PC-9 (cell line): Measurements from ENCODE around the gene CSN3. TPM values are rescaled to one million over a fixed set of nuclear protein-coding genes. Genes with fewer than 3 reads are reported as not detected.

ENCODE experiments used
- BruUV-seq: library from RNA; stranded (reverse); fragments of 400-500 nt; replicated peaks from 2 replicates; lab custom pipeline; 2021; lab: Mats Ljungman, UMichigan
- CTCF ChIA-PET: fragments of 300-600 bp; sonication (Branson Sonifier 250); formaldehyde crosslinking; loops from one replicate; lab custom pipeline; 2022; ENCODE audit warnings: antibody characterized with exemption; lab: Charles Lee
- POLR2A ChIA-PET: fragments of 300-600 bp; sonication (Branson Sonifier 250); formaldehyde crosslinking; loops from one replicate; lab custom pipeline; 2022; ENCODE audit warnings: antibody characterized with exemption; ENCODE audit not compliant: unreplicated experiment; lab: Charles Lee
- DNase-seq, 2 experiments: peaks; one replicate each; pipeline versions ENCODE4 v3.0.0 to v3.0.0-alpha.2; 2015 to 2022; ENCODE audit warnings: mixed read lengths in 1 of 2
- H2AFZ ChIP-seq: fragments of 200-600 bp; sonication (generic); 2 replicates; pipeline ENCODE4 v1.8.1; 2017; ENCODE audit warnings: antibody characterized with exemption
- H3F3A ChIP-seq: fragments of 200-600 bp; sonication (generic); 2 replicates; pipeline ENCODE4 v1.8.1; 2017; ENCODE audit warnings: antibody characterized with exemption, mild to moderate bottlenecking, low read depth; ENCODE audit not compliant: insufficient read depth
- H3K27ac ChIP-seq: fragments of 200-600 bp; sonication (generic); 2 replicates; pipeline ENCODE4 v1.6.1; 2016; ENCODE audit warnings: mixed run types
- H3K27me3 ChIP-seq: fragments of 200-600 bp; sonication (generic); 2 replicates; pipeline ENCODE4 v1.6.1; 2016; ENCODE audit warnings: low read depth, mixed run types; ENCODE audit not compliant: insufficient read depth
- H3K36me3 ChIP-seq: fragments of 200-600 bp; sonication (generic); 2 replicates; pipeline ENCODE4 v1.6.1; 2016; ENCODE audit warnings: low read depth, mixed run types
- H3K4me1 ChIP-seq: fragments of 200-600 bp; sonication (generic); replicated peaks from 2 replicates; pipeline ENCODE4 v1.6.1; 2016; ENCODE audit warnings: mixed run types; ENCODE audit not compliant: insufficient read depth
- H3K4me2 ChIP-seq: fragments of 200-600 bp; sonication (generic); 2 replicates; pipeline ENCODE4 v1.6.1; 2017; ENCODE audit warnings: mixed run types
- H3K4me3 ChIP-seq: fragments of 200-600 bp; sonication (generic); 2 replicates; pipeline ENCODE4 v1.6.1; 2016; ENCODE audit warnings: mixed run types
- H3K79me2 ChIP-seq: fragments of 200-600 bp; sonication (generic); 2 replicates; pipeline ENCODE4 v1.6.1; 2017; ENCODE audit warnings: low read depth, mixed run types
- H3K9me2 ChIP-seq: fragments of 200-600 bp; sonication (generic); 2 replicates; pipeline ENCODE4 v1.8.1; 2017; ENCODE audit warnings: mild to moderate bottlenecking; ENCODE audit not compliant: insufficient read depth
- H3K9me3 ChIP-seq: fragments of 200-600 bp; sonication (generic); 2 replicates; pipeline ENCODE4 v1.8.1; 2016; ENCODE audit warnings: low read depth; ENCODE audit not compliant: insufficient read depth
- H4K20me1 ChIP-seq: fragments of 200-600 bp; sonication (generic); 2 replicates; pipeline ENCODE4 v1.8.1; 2017; ENCODE audit not compliant: insufficient read depth
- CTCF ChIP-seq: fragments of 200-600 bp; sonication (generic); conservative IDR thresholded peaks from 2 replicates; pipeline ENCODE4 v1.6.1; 2017; ENCODE audit warnings: mixed run types, antibody characterized with exemption, mild to moderate bottlenecking, moderate library complexity
- EZH2 ChIP-seq: fragments of 200-600 bp; sonication (generic); IDR thresholded peaks from 2 replicates; pipeline ENCODE4 v1.8.0; 2017; ENCODE audit warnings: antibody characterized with exemption, low read depth
- intact Hi-C: fragments of 100-400 bp; cut with micrococcal nuclease; formaldehyde crosslinking; loops from one replicate; pipeline ENCODE4 v1.10.0; 2022; ENCODE audit not compliant: unreplicated experiment
- total RNA-seq: library from RNA; stranded (reverse); gene quantifications from 2 replicates; pipeline ENCODE4 v1.2.3, GENCODE V29; 2021

Gene CSN3
- total RNA-seq, 1 experiment from 2014 or later = not detected

- DNase-seq = no peak
- ChIA-PET POLR2A (no interaction called here), CTCF (no interaction called here)
- H3K4me2 ChIP-seq = no peak overlapping the region
- no peak overlapping the region for H3K27ac ChIP-seq
- no peaks in the 10 kb centered on the region for H4K20me1 ChIP-seq
- H2AFZ ChIP-seq = no peak overlapping the region
- no peaks in the 10 kb centered on the region for H3K9me3 ChIP-seq
- intact Hi-C loops = no loop called here
- H3K27me3 ChIP-seq = no peaks in the 10 kb centered on the region
- H3K79me2 ChIP-seq = no peaks in the 10 kb centered on the region
- no peaks in the 10 kb centered on the region for H3K9me2 ChIP-seq
- no peak overlapping the region for H3K4me3 ChIP-seq
- no peaks in the 10 kb centered on the region for H3F3A ChIP-seq
- TF ChIP-seq CTCF (no peak), EZH2 (no peak)
- no TSS peak for BruUV-seq
- H3K36me3 ChIP-seq = no peaks in the 10 kb centered on the region
- no peaks in the 10 kb centered on the region for H3K4me1 ChIP-seq
Measured at GRCh38 chr4:70288651-70289050, 46.3 kb downstream of the CSN3 start.

- no peak overlapping the region for H2AFZ ChIP-seq
- no peaks in the 10 kb centered on the region for H3K4me1 ChIP-seq
- no peak overlapping the region for H3K4me2 ChIP-seq
- H3K27ac ChIP-seq = no peak overlapping the region
- H3F3A ChIP-seq = no peaks in the 10 kb centered on the region
- no peak overlapping the region for H3K4me3 ChIP-seq
- intact Hi-C loops = no loop called here
- POLR2A ChIA-PET = no interaction called here
- H4K20me1 ChIP-seq = no peaks in the 10 kb centered on the region
- no peaks in the 10 kb centered on the region for H3K9me3 ChIP-seq
- H3K36me3 ChIP-seq = no peaks in the 10 kb centered on the region
- TF ChIP-seq EZH2 (no peak), CTCF (no peak)
- H3K79me2 ChIP-seq = no peaks in the 10 kb centered on the region
- CTCF ChIA-PET = no interaction called here
- no peaks in the 10 kb centered on the region for H3K27me3 ChIP-seq
- H3K9me2 ChIP-seq = no peaks in the 10 kb centered on the region
- BruUV-seq = no TSS peak
- no peak for DNase-seq
Measured at GRCh38 chr4:70291341-70291740, 48.9 kb downstream of the CSN3 start.

- Histone ChIP-seq H3K4me2 (no peak overlapping the region), H4K20me1 (no peaks in the 10 kb centered on the region), H3K27me3 (no peaks in the 10 kb centered on the region), H3K36me3 (no peaks in the 10 kb centered on the region), H3K9me2 (no peaks in the 10 kb centered on the region), H3K4me3 (no peak overlapping the region), H3F3A (no peaks in the 10 kb centered on the region), H2AFZ (no peak overlapping the region), H3K27ac (no peak overlapping the region), H3K4me1 (no peaks in the 10 kb centered on the region), H3K9me3 (no peaks in the 10 kb centered on the region), H3K79me2 (no peaks in the 10 kb centered on the region)
- TF ChIP-seq EZH2 (no peak), CTCF (no peak)
- no TSS peak for BruUV-seq
- DNase-seq = no peak
- ChIA-PET POLR2A (no interaction called here), CTCF (no interaction called here)
- intact Hi-C loops = no loop called here
Measured at GRCh38 chr4:70297576-70297975, 55.2 kb downstream of the CSN3 start.
